Measurements from ENCODE around the gene RFX3. TPM values are rescaled to one million over a fixed set of nuclear protein-coding genes. Genes with fewer than 3 reads are reported as not detected.
A peak's percentile ranks its signal among the peaks of the same experiment; 100 is the strongest.

RFX3 gene
- total RNA-seq, 2 donors from 2014 or later, result 27.5 to 28.2 TPM

DNA sequence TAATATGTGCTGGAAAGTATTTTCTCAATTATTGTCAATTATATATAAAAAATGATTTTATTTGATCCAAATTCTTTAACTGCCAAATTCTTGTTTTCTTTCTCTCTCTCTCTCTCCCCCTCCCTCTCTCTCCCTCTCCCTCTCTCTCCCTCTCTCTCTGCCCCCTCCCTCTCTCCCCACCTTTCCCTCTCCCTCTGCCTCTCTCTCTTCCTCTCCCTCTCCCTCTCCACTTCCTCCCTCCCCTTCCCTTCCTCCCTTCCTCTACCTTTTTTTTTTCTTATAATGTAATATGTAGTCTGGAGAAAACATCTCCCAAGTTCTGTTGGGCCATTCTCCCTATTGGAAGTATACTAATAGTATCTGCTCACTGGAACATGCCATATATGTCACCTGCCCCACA is 6.4 kb upstream of the RFX3 start:
- no peak for TF ChIP-seq CTCF (conservative IDR thresholded peaks at IDR 0.05)

DNA sequence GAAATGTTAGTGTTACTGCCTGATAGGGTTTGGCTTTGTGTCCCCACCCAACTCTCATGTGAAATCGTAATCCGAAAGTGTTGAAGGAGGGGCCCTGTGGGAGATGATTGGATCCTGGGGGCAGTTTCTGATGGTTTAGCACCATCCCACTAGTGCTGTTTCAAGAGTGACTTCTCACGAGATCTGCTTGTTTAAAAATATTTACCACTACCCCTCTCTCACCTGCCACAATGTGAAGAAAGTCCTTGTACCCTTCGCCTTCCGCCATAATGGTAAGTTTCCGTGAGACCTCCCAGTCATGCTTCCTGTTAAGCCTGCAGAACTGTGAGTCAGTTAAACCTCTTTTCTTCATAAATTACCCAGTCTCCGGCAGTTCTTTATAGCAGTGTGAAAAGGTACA is 2.6 kb upstream of the RFX3 start:
- Histone ChIP-seq H3K9me3 (ENCODE audit: control insufficient read depth, low read length) (no peaks in the 10 kb centered on the region), H3K27me3 (ENCODE audit: control insufficient read depth, insufficient read depth, low read length, poor library complexity, severe bottlenecking) (no peaks in the 10 kb centered on the region), H3K4me1 (ENCODE audit: control insufficient read depth, insufficient read depth, low read length) (peaks cover 5% of the 10 kb centered on the region), H3K4me3 (ENCODE audit: low read length) (peak overlapping the region; percentile 96), H3K36me3 (ENCODE audit: control insufficient read depth, insufficient read depth, low read length) (peaks cover 8% of the 10 kb centered on the region), H3K27ac (ENCODE audit: low read depth, low read length) (no peak overlapping the region), H3K9ac (ENCODE audit: extremely low read depth, low read length, poor library complexity, severe bottlenecking) (no peak overlapping the region)
- 89 to 92% methylated on average over 6 to 7 of the region's 7 CpGs for WGBS, 2 experiments (ENCODE audit: insufficient coverage in 1 of 2, insufficient read length in 1 of 2)
- no peaks in the 10 kb centered on the region for H3K9me3 Mint-ChIP-seq
- H3K4me1 Mint-ChIP-seq, result peaks cover 25% of the 10 kb centered on the region
- TF ChIP-seq CTCF (conservative IDR thresholded peaks at IDR 0.05), result no peak
- no peak overlapping the region for H3K4me3 Mint-ChIP-seq
- no peaks in the 10 kb centered on the region for H3K27me3 Mint-ChIP-seq (ENCODE audit: insufficient read depth)
- no peak overlapping the region for H3K27ac Mint-ChIP-seq
- DNase-seq, result no peak
- H3K36me3 Mint-ChIP-seq (ENCODE audit: low read depth), result peaks cover 24% of the 10 kb centered on the region

More for the DNA sequence above, 6.4 kb upstream of the RFX3 start:
- DNase-seq, result no peak
- peaks cover 20% of the 10 kb centered on the region for H3K4me1 Mint-ChIP-seq
- no peak overlapping the region for H3K4me3 Mint-ChIP-seq
- Histone ChIP-seq H3K4me3 (ENCODE audit: low read length) (no peak overlapping the region), H3K9me3 (ENCODE audit: control insufficient read depth, low read length) (no peaks in the 10 kb centered on the region), H3K4me1 (ENCODE audit: control insufficient read depth, insufficient read depth, low read length) (peaks cover 5% of the 10 kb centered on the region), H3K36me3 (ENCODE audit: control insufficient read depth, insufficient read depth, low read length) (peaks cover 8% of the 10 kb centered on the region), H3K27me3 (ENCODE audit: control insufficient read depth, insufficient read depth, low read length, poor library complexity, severe bottlenecking) (no peaks in the 10 kb centered on the region), H3K27ac (ENCODE audit: low read depth, low read length) (no peak overlapping the region), H3K9ac (ENCODE audit: extremely low read depth, low read length, poor library complexity, severe bottlenecking) (no peak overlapping the region)
- no peak overlapping the region for H3K27ac Mint-ChIP-seq
- no peaks in the 10 kb centered on the region for H3K27me3 Mint-ChIP-seq (ENCODE audit: insufficient read depth)
- peaks cover 24% of the 10 kb centered on the region for H3K36me3 Mint-ChIP-seq (ENCODE audit: low read depth)
- H3K9me3 Mint-ChIP-seq, result peaks cover 3% of the 10 kb centered on the region

DNA sequence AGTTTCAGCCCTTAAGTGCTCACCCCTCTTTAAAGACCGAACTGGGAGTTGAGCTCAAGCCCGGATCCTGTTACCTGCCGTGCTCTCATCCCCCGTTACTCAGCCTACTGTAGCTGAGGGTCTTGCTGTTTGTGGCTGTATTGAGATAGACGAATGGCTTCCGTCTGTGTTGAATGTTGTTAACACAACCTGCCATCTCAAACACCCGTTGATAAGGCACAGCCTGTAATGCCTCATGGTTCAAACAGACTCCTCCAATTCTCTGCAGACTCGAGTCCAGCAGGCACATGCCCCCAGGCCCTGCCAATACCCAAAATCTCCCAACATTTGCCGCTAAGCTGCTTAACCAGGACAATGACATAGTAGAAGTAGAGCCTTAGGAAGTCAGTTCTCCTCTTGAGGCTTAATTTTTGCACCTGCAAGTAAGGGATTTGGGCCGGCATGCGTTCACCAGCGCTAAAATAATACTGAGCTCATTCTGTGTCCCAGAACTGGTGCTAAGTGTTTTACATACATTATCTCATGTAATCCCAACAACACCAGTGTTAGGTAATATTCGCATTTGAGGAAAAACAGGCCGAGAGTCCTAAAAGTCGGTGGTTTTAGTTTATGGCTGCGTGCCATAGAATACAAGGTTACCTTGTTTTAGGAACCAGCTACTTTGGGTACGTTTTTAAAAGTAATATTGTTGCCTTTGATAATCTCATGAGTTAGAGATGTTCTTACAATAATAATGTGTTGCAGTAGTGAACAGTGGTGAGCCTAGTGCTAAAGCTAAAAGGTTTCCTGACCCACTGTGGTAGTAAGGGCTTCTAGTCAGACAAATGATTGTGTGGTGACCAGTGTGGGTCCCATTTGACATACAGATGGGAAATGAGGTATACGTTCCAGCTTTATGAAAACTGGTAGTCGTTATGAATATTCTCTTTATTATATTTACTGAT is 1.5 kb upstream of the RFX3 start:
- Histone ChIP-seq H3K27ac (ENCODE audit: low read depth, low read length) (peak overlapping the region; percentile 98), H3K27me3 (ENCODE audit: control insufficient read depth, insufficient read depth, low read length, poor library complexity, severe bottlenecking) (no peaks in the 10 kb centered on the region), H3K9ac (ENCODE audit: extremely low read depth, low read length, poor library complexity, severe bottlenecking) (peak overlapping the region; percentile 98), H3K9me3 (ENCODE audit: control insufficient read depth, low read length) (no peaks in the 10 kb centered on the region), H3K36me3 (ENCODE audit: control insufficient read depth, insufficient read depth, low read length) (peaks cover 8% of the 10 kb centered on the region), H3K4me3 (ENCODE audit: low read length) (peak overlapping the region; percentile 96), H3K4me1 (ENCODE audit: control insufficient read depth, insufficient read depth, low read length) (peaks cover 5% of the 10 kb centered on the region)
- Mint-ChIP-seq H3K9me3 (no peaks in the 10 kb centered on the region), H3K4me3 (peak overlapping the region; percentile 92), H3K4me1 (peaks cover 25% of the 10 kb centered on the region), H3K27me3 (ENCODE audit: insufficient read depth) (no peaks in the 10 kb centered on the region), H3K36me3 (ENCODE audit: low read depth) (peaks cover 24% of the 10 kb centered on the region), H3K27ac (peak overlapping the region; percentile 100)
- DNase-seq, result no peak
- 25 to 43% methylated on average over 5 to 19 of the region's 19 CpGs for WGBS, 2 experiments (ENCODE audit: insufficient coverage in 1 of 2, insufficient read length in 1 of 2)
- no peak for TF ChIP-seq CTCF (conservative IDR thresholded peaks at IDR 0.05)
